ENCODE measurements around the gene CHD9.

DNA sequence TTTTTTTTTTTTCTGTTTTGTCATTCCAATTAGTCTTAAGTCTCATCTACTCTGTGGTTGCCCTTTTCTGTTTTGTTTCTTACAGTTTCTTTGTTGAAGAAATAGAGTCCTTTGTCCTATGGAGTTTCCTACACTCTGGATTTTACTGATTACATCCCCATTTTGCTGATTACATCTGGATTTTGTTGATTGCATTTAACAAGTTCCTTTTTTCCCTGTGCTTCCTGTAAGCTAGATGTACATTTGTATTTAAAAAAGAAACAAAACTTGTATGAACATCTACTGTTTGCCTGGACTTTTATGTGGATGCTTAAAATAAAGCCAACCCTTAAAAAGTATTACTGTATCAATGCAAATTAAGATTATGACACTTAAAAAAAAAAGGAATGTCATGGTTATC lies 147.6 kb downstream of the CHD9 start:
- TF ChIP-seq POLR2A (IDR thresholded peaks at IDR 0.05) (no peak), CTCF (IDR thresholded peaks at IDR 0.05) (no peak)
